Mesothelial cell of epicardium (in vitro differentiated cells): ENCODE measurements around the gene GTF2H1. TPM values are rescaled to one million over a fixed set of nuclear protein-coding genes. Genes with fewer than 3 reads are reported as not detected.

Experiments
- DNase-seq, 2 experiments: peaks; one replicate each; pipeline ENCODE4 v3.0.0; 2021; ENCODE audit warnings: low spot score in 2 of 2; ENCODE audit not compliant: unreplicated experiment in 2 of 2
- H3K27ac Mint-ChIP-seq: 2 replicates; pipeline ENCODE4 v1.8.0; 2021; ENCODE audit warnings: mixed read lengths
- H3K27me3 Mint-ChIP-seq: 2 replicates; pipeline ENCODE4 v1.8.0; 2021; ENCODE audit warnings: low read depth, mixed read lengths
- H3K36me3 Mint-ChIP-seq: 2 replicates; pipeline ENCODE4 v1.8.0; 2021; ENCODE audit warnings: mixed read lengths
- H3K4me1 Mint-ChIP-seq: 2 replicates; pipeline ENCODE4 v1.8.0; 2021; ENCODE audit warnings: mixed read lengths
- H3K4me3 Mint-ChIP-seq: 2 replicates; pipeline ENCODE4 v1.8.0; 2021; ENCODE audit warnings: mild to moderate bottlenecking, moderate library complexity, mixed read lengths
- H3K9me3 Mint-ChIP-seq: 2 replicates; pipeline ENCODE4 v1.8.0; 2021; ENCODE audit warnings: mixed read lengths
- CTCF ChIP-seq: fragments of 200-600 bp; sonication (generic); IDR thresholded peaks from one replicate; pipeline ENCODE4 v1.5.0; 2021; ENCODE audit warnings: antibody characterized with exemption; ENCODE audit not compliant: unreplicated experiment
- total RNA-seq: library from RNA; stranded (reverse); gene quantifications from 3 replicates; pipeline ENCODE4 v1.2.1, GENCODE V29; 2021

GTF2H1 gene
- total RNA-seq, 1 donor from 2014 or later, result 45.9 TPM

GRCh38 chr11:18308242-18308641 is 14.1 kb upstream of the GTF2H1 start:
- no peaks in the 10 kb centered on the region for H3K9me3 Mint-ChIP-seq
- no peak overlapping the region for H3K4me3 Mint-ChIP-seq
- H3K27ac Mint-ChIP-seq, result no peak overlapping the region
- no peak for TF ChIP-seq CTCF
- H3K4me1 Mint-ChIP-seq, result peaks cover 33% of the 10 kb centered on the region
- no peaks in the 10 kb centered on the region for H3K27me3 Mint-ChIP-seq
- H3K36me3 Mint-ChIP-seq, result peaks cover 21% of the 10 kb centered on the region
- no peak for DNase-seq

GRCh38 chr11:18309691-18310090 is 12.7 kb upstream of the GTF2H1 start:
- no peak overlapping the region for H3K4me3 Mint-ChIP-seq
- peak overlapping the region; percentile 25 for H3K27ac Mint-ChIP-seq
- peaks cover 21% of the 10 kb centered on the region for H3K36me3 Mint-ChIP-seq
- peaks cover 30% of the 10 kb centered on the region for H3K4me1 Mint-ChIP-seq
- TF ChIP-seq CTCF, result no peak
- H3K27me3 Mint-ChIP-seq, result no peaks in the 10 kb centered on the region
- no peaks in the 10 kb centered on the region for H3K9me3 Mint-ChIP-seq
- DNase-seq, result no peak

- Mint-ChIP-seq H3K4me1 (peaks cover 26% of the 10 kb centered on the region), H3K4me3 (no peak overlapping the region), H3K36me3 (peaks cover 19% of the 10 kb centered on the region), H3K27me3 (no peaks in the 10 kb centered on the region), H3K9me3 (no peaks in the 10 kb centered on the region), H3K27ac (peak overlapping the region; percentile 76)
- no peak for DNase-seq
- no peak for TF ChIP-seq CTCF
Measured at GRCh38 chr11:18310800-18311340, 11.5 kb upstream of the GTF2H1 start.

- Mint-ChIP-seq H3K4me1 (peaks cover 23% of the 10 kb centered on the region), H3K27ac (peak overlapping the region; percentile 95), H3K9me3 (no peaks in the 10 kb centered on the region), H3K27me3 (no peaks in the 10 kb centered on the region), H3K4me3 (no peak overlapping the region), H3K36me3 (peaks cover 14% of the 10 kb centered on the region)
- no peak for DNase-seq
- TF ChIP-seq CTCF, result no peak
Measured at GRCh38 chr11:18312012-18312411, 10.4 kb upstream of the GTF2H1 start.

- peaks cover 23% of the 10 kb centered on the region for H3K4me1 Mint-ChIP-seq
- DNase-seq, result no peak
Measured at GRCh38 chr11:18312663-18313420, 9.5 kb upstream of the GTF2H1 start.

More at GRCh38 chr11:18312663-18313420, 9.5 kb upstream of the GTF2H1 start:
- H3K27ac Mint-ChIP-seq, result peak overlapping the region; percentile 95
- H3K27me3 Mint-ChIP-seq, result no peaks in the 10 kb centered on the region
- no peak overlapping the region for H3K4me3 Mint-ChIP-seq
- peaks cover 18% of the 10 kb centered on the region for H3K36me3 Mint-ChIP-seq
- no peaks in the 10 kb centered on the region for H3K9me3 Mint-ChIP-seq
- no peak for TF ChIP-seq CTCF
